HG02678 (cell line): Measurements from ENCODE around the gene ARHGEF4.

Experiments
- ATAC-seq: cut with Tn5 transposase; IDR thresholded peaks from one replicate; pipeline ENCODE4 v1.9.1; 2021; ENCODE audit warnings: mild to moderate bottlenecking, moderate library complexity; ENCODE audit not compliant: unreplicated experiment

ARHGEF4 gene

DNA sequence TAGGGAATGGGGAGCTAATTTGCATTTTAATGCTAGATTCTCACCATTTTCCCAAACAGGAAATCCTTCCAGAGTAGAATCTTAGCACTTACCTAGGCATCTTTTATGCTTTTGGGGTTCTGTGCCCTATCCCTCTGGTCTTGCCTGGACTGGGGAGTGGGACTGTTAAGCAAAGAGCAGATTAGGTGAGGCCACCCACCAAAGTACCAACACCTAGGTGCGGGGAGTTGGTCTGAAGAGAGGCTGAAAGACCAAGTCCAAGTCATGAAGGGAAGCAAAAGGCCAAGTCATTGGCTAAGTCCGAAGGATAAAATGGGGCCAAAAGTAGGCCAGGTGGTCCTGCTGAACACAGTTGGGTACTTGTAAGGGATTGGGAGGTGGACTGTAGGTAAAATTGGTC, 169.8 kb downstream of the ARHGEF4 start:
- no peak for ATAC-seq

GRCh38 chr2:131008967-131009366, 172.3 kb downstream of the ARHGEF4 start:
- no peak for ATAC-seq

- ATAC-seq, result no peak
Measured at GRCh38 chr2:131009713-131010475, 173.2 kb downstream of the ARHGEF4 start.

- ATAC-seq, result no peak
Measured at GRCh38 chr2:131010566-131010965, 173.9 kb downstream of the ARHGEF4 start.

- no peak for ATAC-seq
Measured at GRCh38 chr2:131011486-131011885, 174.8 kb downstream of the ARHGEF4 start.

GRCh38 chr2:131014141-131014540, 177.4 kb downstream of the ARHGEF4 start:
- no peak for ATAC-seq

GRCh38 chr2:131015764-131016163, 179.1 kb downstream of the ARHGEF4 start:
- ATAC-seq, result no peak

GRCh38 chr2:131016826-131017741, 180.4 kb downstream of the ARHGEF4 start:
- no peak for ATAC-seq

DNA sequence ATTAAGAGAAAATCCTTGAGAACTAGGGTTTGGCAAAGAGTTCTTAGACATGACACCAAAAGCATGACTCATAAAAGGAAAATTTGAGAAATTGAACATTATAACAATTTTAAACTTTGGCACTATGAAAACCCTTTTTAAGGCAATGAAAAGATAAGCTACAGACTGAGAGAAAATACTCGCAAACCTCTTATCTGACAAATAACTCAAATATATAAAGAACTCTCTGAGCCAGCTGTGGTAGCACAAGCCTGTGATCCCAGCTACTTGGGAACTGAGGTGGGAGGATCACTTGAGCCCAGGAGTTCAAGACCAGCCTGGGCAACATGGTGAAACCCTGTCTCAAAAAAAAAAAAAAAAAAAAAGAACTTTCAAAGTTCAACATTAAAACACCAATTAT, 186.0 kb downstream of the ARHGEF4 start:
- no peak for ATAC-seq

- ATAC-seq, result no peak
Measured at GRCh38 chr2:131023758-131024157, 187.0 kb downstream of the ARHGEF4 start.

DNA sequence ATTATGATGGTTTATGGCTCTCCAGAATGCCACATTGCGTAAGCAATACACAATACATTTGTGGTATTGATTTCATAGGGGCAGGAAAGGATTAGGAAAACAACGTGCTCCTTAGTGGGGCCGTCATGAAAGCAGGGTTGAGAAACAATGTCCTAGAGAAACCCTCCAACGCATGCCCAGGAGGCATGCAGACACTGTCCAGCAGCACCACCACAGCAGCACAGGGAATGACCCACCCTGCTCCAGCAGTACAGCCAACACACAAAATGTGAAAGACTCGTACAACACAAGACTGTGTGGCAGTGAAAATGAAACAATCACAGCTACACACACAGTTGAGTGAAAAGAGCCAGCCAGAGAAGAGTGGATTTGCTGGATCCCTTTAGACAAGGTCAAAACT, 190.2 kb downstream of the ARHGEF4 start:
- ATAC-seq, result no peak

DNA sequence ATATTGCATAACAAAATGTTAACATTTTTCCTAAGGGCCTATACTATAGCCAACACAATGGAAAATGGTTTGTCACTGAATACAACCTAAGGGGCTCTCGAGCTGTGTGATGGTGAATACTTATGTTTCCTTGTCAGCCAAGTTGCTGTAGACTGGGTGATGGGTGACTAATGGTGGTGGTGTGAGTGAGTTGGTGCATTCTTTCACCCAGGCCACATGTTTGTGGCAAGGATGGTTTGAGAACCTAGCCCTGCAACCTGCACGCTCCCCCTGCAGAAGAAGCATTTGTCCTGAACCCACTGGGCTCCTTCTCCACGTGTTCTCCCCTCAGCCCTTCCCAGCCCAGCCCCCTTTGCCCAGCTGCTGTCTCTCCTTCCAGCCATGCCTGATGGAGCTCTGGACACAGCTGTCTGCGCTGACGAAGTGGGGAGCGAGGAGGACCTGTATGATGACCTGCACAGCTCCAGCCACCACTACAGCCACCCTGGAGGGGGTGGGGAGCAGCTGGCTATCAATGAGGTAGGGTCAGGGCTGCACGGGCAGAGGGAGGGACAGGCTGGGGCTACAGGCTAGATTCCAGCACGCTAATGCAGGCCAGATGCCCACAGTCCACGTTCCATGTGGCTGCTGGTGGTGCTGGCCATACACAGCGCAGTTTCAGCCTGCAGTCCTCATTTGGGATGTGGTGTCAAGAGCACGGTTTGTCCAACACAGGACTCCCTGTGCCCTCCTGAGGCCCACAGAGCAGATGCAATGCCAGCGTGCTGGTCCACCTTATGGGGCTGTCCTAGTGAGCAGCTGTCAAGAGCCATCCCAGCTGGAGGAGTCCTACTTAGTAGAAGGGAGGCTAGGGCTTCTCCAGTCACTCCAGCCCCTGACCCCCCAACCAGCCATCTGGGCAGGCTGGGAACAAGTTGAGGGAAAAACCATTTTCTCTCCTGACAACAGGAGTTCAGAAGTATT, 191.1 kb downstream of the ARHGEF4 start:
- no peak for ATAC-seq

DNA sequence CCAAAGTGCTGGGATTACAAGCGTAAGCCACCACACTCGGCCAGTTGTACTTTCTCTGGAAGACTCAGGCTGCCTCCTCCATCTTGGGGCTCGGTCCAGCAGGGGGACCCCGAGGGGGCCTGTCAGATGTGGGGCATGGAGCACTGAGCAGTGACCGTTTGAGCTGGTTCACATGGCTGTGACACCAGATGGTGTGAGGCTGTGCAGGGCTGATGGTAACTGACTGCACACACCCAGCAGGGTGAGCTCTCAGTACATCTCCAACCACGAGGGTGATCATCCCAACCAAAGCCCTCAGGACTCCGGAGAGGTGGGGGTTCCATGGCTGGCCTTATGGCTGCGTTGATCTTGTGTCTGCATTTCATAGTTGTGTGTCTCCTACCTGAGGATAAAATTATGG, 193.1 kb downstream of the ARHGEF4 start:
- ATAC-seq, result no peak

DNA sequence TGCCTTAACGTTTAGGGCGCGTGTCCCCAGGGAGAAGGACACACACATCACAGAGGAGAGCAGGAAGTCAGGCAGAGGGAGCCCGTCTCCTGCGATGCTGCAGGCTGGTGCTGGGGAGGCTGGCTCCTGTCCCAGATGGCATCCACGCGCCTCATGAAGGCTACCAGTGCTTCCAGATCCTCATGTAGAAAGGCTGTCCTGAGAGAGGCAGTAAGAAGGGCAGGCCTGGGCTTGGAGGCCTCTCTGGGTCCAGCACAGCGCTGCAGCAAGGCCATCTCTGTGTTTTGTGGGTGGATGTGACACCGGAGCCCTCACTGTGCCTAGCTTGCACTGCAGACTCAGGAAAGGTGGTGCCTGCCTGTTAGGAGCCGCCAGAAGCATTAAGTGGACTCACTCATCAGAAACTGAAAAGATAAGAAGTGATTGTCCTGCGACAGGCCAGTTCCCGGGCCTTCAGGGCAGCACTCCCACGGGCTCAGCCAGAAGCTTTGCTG, 193.8 kb downstream of the ARHGEF4 start:
- no peak for ATAC-seq

- no peak for ATAC-seq
Measured at GRCh38 chr2:131031431-131031841, 194.7 kb downstream of the ARHGEF4 start.

- no peak for ATAC-seq
Measured at GRCh38 chr2:131031875-131032274, 195.2 kb downstream of the ARHGEF4 start.

GRCh38 chr2:131032393-131032836, 195.7 kb downstream of the ARHGEF4 start:
- no peak for ATAC-seq

- ATAC-seq, result no peak
Measured at GRCh38 chr2:131033786-131034121, 197.0 kb downstream of the ARHGEF4 start.

DNA sequence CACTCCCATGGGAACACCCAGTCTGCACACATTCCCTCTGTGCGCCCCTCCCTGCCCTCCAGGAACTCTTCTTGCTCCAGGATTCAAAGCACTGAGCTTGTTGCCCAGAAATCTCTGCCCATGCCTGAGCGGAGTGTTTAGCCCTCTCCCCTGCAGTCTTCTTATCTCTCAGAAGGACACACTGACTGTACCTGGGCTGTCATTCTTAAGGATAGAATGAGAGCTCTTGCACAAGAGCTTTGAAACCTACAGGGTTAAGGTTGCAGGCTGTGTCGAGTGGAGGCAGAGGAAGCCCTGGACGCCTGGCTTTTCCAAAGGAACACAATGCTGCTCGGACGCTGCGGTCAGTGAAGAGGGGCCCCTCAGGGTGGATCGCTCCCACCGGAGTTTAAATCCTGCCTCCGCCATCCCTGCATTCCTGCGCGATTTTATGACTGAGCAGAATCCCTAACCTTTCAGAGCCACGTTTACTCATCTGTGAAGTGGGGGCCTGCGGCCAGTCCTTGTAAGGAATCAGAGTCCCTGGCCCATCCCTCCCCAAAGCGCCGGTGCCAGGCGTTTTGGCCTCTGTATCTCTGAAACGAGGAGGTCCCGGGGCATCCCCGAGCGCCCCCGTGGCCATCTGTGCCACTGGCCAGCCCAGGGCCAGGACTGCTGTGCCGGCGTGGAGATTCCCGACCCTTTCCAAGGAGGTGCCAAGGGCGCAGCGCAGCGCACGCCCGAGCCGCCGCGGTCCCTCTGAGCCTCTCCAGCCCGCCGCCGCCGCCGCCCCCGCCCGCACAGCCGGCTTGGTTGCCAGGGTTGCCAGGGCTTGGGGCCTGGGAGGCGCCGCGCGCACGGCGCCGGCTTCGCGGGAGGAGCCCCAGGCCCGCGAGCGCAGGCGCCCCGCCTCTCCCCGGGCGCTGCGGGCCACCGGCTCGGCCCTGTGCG, 197.7 kb downstream of the ARHGEF4 start:
- ATAC-seq, result no peak
